ENCODE data around the gene OR4C15.

OR4C15 gene

DNA sequence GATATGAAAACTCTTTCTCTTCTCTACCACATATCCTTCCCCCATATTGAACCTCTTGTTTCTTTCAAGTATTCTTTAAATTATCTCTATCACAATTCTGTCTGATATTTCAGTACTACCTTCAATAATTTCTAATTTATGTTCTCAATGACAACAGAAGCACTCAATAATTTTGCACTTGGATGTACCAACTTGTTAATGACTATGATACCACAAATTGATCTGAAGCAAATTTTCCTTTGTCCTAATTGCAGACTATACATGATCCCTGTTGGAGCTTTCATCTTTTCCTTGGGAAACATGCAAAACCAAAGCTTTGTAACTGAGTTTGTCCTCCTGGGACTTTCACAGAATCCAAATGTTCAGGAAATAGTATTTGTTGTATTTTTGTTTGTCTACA, at the start of gene OR4C15:
OR4C15 (plus strand) TSS at position 301 of the 400 bp plus-strand sequence; CDS start at position 301, 0 bp downstream.
- Mint-ChIP-seq H3K27ac (no peak within 1 kb of the TSS), H3K36me3 (no peaks in the 10 kb centered on the region), H3K27me3 (no peaks in the 10 kb centered on the region), H3K9me3 (peaks cover 11 to 15% of the 10 kb centered on the region in 2 donors), H3K4me1 (no peaks in the 10 kb centered on the region), H3K4me3 (no peak within 1 kb of the TSS)
- no peak for ATAC-seq (replicated peaks)
- no peak for DNase-seq

DNA sequence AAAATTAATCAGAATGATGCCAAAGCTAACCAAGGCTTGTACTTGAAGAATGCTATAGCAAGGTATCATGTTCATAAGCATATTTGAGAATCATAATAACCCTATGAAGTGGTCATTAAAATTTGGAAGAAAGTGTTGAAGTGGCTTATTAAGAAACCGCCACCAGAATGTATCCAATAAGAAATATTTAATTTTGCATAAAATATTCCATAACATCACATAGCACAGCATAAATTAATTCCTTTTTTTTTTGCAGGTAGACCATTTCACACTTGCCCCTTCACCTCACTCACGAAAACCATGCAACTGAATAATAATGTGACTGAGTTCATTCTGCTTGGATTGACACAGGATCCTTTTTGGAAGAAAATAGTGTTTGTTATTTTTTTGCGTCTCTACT, 17.6 kb downstream of the OR4C15 start, which contains the start of gene OR4C16:
OR4C16 (plus strand) TSS at position 301 of the 400 bp plus-strand sequence; CDS start at position 301, 0 bp downstream.
- Mint-ChIP-seq H3K27ac (no peak within 1 kb of the TSS), H3K9me3 (peaks cover 7 to 13% of the 10 kb centered on the region in 2 donors), H3K4me1 (no peaks in the 10 kb centered on the region)

DNA sequence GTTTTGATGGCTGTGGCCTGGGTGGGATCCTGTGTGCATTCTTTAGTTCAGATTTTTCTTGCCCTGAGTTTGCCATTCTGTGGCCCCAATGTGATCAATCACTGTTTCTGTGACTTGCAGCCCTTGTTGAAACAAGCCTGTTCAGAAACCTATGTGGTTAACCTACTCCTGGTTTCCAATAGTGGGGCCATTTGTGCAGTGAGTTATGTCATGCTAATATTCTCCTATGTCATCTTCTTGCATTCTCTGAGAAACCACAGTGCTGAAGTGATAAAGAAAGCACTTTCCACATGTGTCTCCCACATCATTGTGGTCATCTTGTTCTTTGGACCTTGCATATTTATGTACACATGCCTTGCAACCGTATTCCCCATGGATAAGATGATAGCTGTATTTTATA, 18.3 kb downstream of the OR4C15 start:
- Mint-ChIP-seq H3K36me3 (no peaks in the 10 kb centered on the region), H3K27ac (no peak overlapping the region), H3K27me3 (no peaks in the 10 kb centered on the region), H3K4me3 (no peak overlapping the region), H3K4me1 (no peaks in the 10 kb centered on the region), H3K9me3 (peaks cover 9 to 13% of the 10 kb centered on the region in 2 donors)
- DNase-seq (no peak), ATAC-seq (replicated peaks) (no peak)

More for the DNA sequence above, 17.6 kb downstream of the OR4C15 start, which contains the start of gene OR4C16:
- DNase-seq: no peak
- H3K36me3 Mint-ChIP-seq: no peaks in the 10 kb centered on the region
- no peak within 1 kb of the TSS for H3K4me3 Mint-ChIP-seq
- ATAC-seq (replicated peaks): no peak
- no peaks in the 10 kb centered on the region for H3K27me3 Mint-ChIP-seq

Data from stimulated activated naive B cell treated with anti-CD40 and anti-IgM and Interleukin-4, amounts not matched to agents 10 μg/mL and 1 μg/mL and 100 μg/mL, for 72 hours (primary cell).